Osteoblast (primary cell): ENCODE data around the gene FHIT. TPM values are rescaled to one million over a fixed set of nuclear protein-coding genes. Genes with fewer than 3 reads are reported as not detected.

Source experiments
- DNase-seq: peaks from one replicate; pipeline ENCODE4 v3.0.0; 2011; ENCODE audit warnings: low spot score, mixed read lengths; ENCODE audit not compliant: insufficient read length; ENCODE audit errors: missing footprints
- H2AFZ ChIP-seq: 2 replicates; pipeline ENCODE4 v1.6.0; 2011; ENCODE audit warnings: mild to moderate bottlenecking, low read length
- H3K27ac ChIP-seq: 2 replicates; pipeline ENCODE4 v1.5.1; 2011; ENCODE audit warnings: mild to moderate bottlenecking, low read depth, low read length, moderate library complexity
- H3K27me3 ChIP-seq: 2 replicates; pipeline ENCODE4 v1.6.0; 2012; ENCODE audit warnings: mild to moderate bottlenecking, control low read depth, inconsistent platforms, low read length, moderate library complexity; ENCODE audit not compliant: insufficient read depth
- H3K36me3 ChIP-seq: 2 replicates; pipeline ENCODE4 v1.5.1; 2011; ENCODE audit warnings: mild to moderate bottlenecking, low read length, control low read depth, moderate library complexity; ENCODE audit not compliant: insufficient read depth
- H3K4me1 ChIP-seq: 2 replicates; pipeline ENCODE4 v1.5.1; 2011; ENCODE audit warnings: mild to moderate bottlenecking, low read length, control low read depth, moderate library complexity; ENCODE audit not compliant: insufficient read depth
- H3K4me2 ChIP-seq: 2 replicates; pipeline ENCODE4 v1.6.0; 2011; ENCODE audit warnings: mild to moderate bottlenecking, low read length; ENCODE audit not compliant: insufficient read depth
- H3K4me3 ChIP-seq: fragments of 200-600 bp; sonication (generic); 3 replicates; pipeline ENCODE4 v1.5.1; 2012; ENCODE audit warnings: mild to moderate bottlenecking, low read length, inconsistent platforms; ENCODE audit not compliant: insufficient read depth
- H3K79me2 ChIP-seq: 2 replicates; pipeline ENCODE4 v1.6.0; 2012; ENCODE audit warnings: mild to moderate bottlenecking, low read length, control low read depth, inconsistent platforms; ENCODE audit not compliant: insufficient read depth
- H3K9me3 ChIP-seq: 2 replicates; pipeline ENCODE4 v1.5.1; 2011; ENCODE audit warnings: low read depth, low read length, control low read depth
- H4K20me1 ChIP-seq: 2 replicates; pipeline ENCODE4 v1.6.0; 2012; ENCODE audit warnings: mild to moderate bottlenecking, low read length, control low read depth; ENCODE audit not compliant: insufficient read depth
- CTCF ChIP-seq: IDR thresholded peaks from 2 replicates; pipeline ENCODE4 v1.5.1; 2011; ENCODE audit warnings: mild to moderate bottlenecking, low read depth, low read length, moderate library complexity; ENCODE audit errors: extremely low read depth
- total RNA-seq: library from RNA; depleted of rRNA; stranded (reverse); fragments of >200 nt; gene quantifications from 2 replicates; pipeline ENCODE4 v1.2.3, GENCODE V29; 2012

FHIT gene
- total RNA-seq, 1 donor = 3.3 TPM

DNA sequence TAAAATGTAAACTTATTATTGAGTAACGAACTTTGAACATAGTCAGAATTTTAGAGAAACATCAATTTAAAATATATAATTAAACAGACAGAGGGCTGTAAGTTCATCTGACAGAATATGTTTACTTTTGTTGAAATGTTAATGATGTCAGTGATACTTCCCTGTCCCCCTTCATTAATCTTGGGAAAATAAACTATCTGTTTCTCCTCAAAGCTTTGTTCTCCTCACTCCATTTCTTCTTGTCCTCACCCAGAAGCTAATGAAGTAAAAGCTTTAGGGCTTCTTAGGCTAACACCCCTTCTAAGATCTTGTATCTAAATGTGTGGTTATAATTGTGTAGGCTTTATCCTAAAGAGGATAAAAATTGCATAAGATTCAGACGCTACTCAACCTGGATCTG is 1031.8 kb downstream of the FHIT start:
- Histone ChIP-seq H3K9me3 (no peaks in the 10 kb centered on the region), H3K27ac (no peak overlapping the region), H3K27me3 (no peaks in the 10 kb centered on the region), H2AFZ (no peak overlapping the region), H4K20me1 (no peaks in the 10 kb centered on the region), H3K4me3 (no peak overlapping the region), H3K36me3 (no peaks in the 10 kb centered on the region), H3K4me2 (no peak overlapping the region), H3K4me1 (no peaks in the 10 kb centered on the region), H3K79me2 (no peaks in the 10 kb centered on the region)
- TF ChIP-seq CTCF = no peak
- DNase-seq = no peak

GRCh38 chr3:60217156-60217911 is 1033.9 kb downstream of the FHIT start:
- Histone ChIP-seq H4K20me1 (no peaks in the 10 kb centered on the region), H3K27me3 (no peaks in the 10 kb centered on the region), H3K9me3 (no peaks in the 10 kb centered on the region), H2AFZ (no peak overlapping the region), H3K36me3 (no peaks in the 10 kb centered on the region), H3K79me2 (no peaks in the 10 kb centered on the region), H3K27ac (no peak overlapping the region), H3K4me1 (no peaks in the 10 kb centered on the region), H3K4me2 (no peak overlapping the region), H3K4me3 (no peak overlapping the region)
- no peak for TF ChIP-seq CTCF
- DNase-seq = no peak

DNA sequence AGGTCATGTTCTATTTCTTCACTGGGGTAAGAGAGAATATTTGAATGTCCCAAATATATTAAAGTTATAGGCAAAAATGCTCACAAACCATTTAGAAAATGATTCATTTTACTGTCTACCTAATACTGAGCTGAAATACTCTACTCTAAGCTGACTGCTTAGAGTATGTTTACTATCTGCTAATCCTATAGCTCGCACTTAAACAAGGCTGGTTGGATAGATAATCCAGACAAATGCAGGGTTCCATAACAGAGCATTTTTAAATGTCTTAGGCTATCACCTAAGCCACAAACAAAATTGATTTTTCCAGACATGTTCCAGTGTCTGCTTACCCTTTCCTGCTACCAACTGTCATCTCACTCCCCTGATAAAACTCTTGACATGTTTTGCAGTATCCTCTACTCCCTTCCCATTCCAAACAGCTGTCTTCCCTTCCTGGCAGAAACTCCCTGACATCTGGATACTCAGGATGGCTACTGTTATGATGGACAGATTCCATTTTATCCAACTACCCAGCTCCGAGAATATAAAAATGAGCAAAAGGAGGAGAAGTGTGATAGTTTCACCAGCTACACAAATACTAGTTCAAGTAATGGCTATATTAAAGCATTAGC is 1034.7 kb downstream of the FHIT start:
- no peak overlapping the region for H3K4me2 ChIP-seq
- no peak for DNase-seq

More for the DNA sequence above, 1034.7 kb downstream of the FHIT start:
- Histone ChIP-seq H3K9me3 (no peaks in the 10 kb centered on the region), H3K36me3 (no peaks in the 10 kb centered on the region), H3K4me3 (no peak overlapping the region), H4K20me1 (no peaks in the 10 kb centered on the region), H3K4me1 (no peaks in the 10 kb centered on the region), H3K79me2 (no peaks in the 10 kb centered on the region), H3K27me3 (no peaks in the 10 kb centered on the region), H3K27ac (no peak overlapping the region), H2AFZ (no peak overlapping the region)
- no peak for TF ChIP-seq CTCF
